Measurements from ENCODE around the gene RAB44.

DNA sequence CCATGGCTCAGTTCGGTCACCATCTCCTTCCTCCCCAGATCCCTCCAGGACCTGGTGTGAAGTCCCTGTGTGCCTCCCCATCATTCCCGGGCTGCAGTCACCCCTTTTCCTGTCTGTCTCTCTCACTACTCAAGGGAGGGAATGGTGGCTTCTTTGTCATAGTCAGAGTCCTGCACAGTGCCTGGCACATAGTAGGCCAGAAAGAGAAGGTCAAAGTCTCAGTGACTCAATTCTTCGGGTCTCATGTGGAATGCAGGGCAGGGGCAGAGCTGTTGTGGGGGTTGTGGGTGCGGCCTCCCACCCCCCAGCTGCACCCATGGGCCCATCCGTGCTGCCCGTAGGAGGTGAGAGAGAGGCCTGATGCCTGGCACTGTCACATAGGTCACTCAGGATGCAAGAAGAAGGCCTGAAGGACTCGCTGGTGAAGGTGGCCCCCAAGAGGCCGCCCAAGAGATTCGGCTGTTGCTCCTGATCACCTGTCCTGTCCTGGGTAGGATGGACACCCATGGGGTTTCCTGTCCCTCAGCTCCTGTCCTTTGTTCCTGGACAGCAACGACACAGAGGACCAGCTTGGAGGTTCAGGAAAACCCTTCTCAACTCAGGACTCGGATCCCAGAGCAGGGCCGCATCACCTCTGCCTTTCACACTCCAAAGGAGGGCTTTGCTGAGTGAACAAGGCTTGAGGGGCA is 34.1 kb downstream of the RAB44 start:
- TF ChIP-seq CTCF (IDR thresholded peaks at IDR 0.05; ENCODE audit: poor library complexity) (no peak), EZH2phosphoT487 (IDR thresholded peaks at IDR 0.05; ENCODE audit: low read depth, severe bottlenecking, unreplicated experiment) (no peak)

All from hepatocyte (in vitro differentiated cells).